ENCODE data around the gene RELN. TPM values are rescaled to one million over a fixed set of nuclear protein-coding genes. Genes with fewer than 3 reads are reported as not detected.

Gene RELN
- total RNA-seq, 1 experiment from 2014 or later = 0.20 TPM

- POLR2A ChIA-PET = no interaction called here
Measured at GRCh38 chr7:103879928-103880600, 109.4 kb downstream of the RELN start.

GRCh38 chr7:103879411-103879810 is 110.0 kb downstream of the RELN start:
- H3K4me2 ChIP-seq (ENCODE audit: low read length) = no peak overlapping the region
- no peak overlapping the region for H3K27ac ChIP-seq (ENCODE audit: low read depth, low read length)
- DNase-seq (ENCODE audit: low read depth, low spot score) (no peak), ATAC-seq (no peak)
- ChIA-PET RAD21 (ENCODE audit: low non-redundant PET in 1 of 2, low total read pairs in 2 of 2, uncharacterized antibody in 2 of 2, unreplicated experiment in 2 of 2) (no interaction called here), CTCF (no interaction called here), POLR2A (no interaction called here)
- no peaks in the 10 kb centered on the region for H3K9me3 ChIP-seq (ENCODE audit: control insufficient read depth in 1 of 2, insufficient read depth in 1 of 2, low read depth in 1 of 2, low read length in 2 of 2)
- intact Hi-C loops (cut with micrococcal nuclease) = no loop called here
- no peaks in the 10 kb centered on the region for H3K79me2 ChIP-seq (ENCODE audit: insufficient read depth, low read length)
- H3K9ac ChIP-seq (ENCODE audit: low read length) = no peak overlapping the region
- H3K4me1 ChIP-seq (ENCODE audit: control insufficient read depth in 1 of 2, insufficient read depth in 2 of 2, low read length in 2 of 2) = no peaks in the 10 kb centered on the region
- H4K20me1 ChIP-seq (ENCODE audit: insufficient read depth) = no peaks in the 10 kb centered on the region
- peaks cover 12% of the 10 kb centered on the region; the same call in 1 of the 2 replicates for H3K27me3 ChIP-seq (ENCODE audit: insufficient read depth, low read length)
- no peaks in the 10 kb centered on the region for H3K9me2 ChIP-seq (ENCODE audit: insufficient read depth)
- H3K36me3 ChIP-seq (ENCODE audit: control insufficient read depth in 1 of 2, insufficient read depth in 2 of 2, low read length in 2 of 2) = no peaks in the 10 kb centered on the region
- no peak overlapping the region for H3K4me3 ChIP-seq (replicated peaks in 1 of 2; ENCODE audit: low read depth in 1 of 2, low read length in 2 of 2)
- H2AFZ ChIP-seq (ENCODE audit: low read depth, low read length, poor library complexity, severe bottlenecking) = no peak overlapping the region
- BruUV-seq (replicated peaks) = no TSS peak
- TF ChIP-seq SP1 (IDR thresholded peaks at IDR 0.05; ENCODE audit: low read depth) (no peak), EZH2phosphoT487 (IDR thresholded peaks at IDR 0.05; ENCODE audit: borderline replicate concordance) (no peak), RAD21 (IDR thresholded peaks at IDR 0.05; ENCODE audit: low read depth) (no peak), TCF7L2 (IDR thresholded peaks at IDR 0.05; ENCODE audit: borderline replicate concordance, extremely low read depth, insufficient read depth, insufficient read length) (no peak), POLR2AphosphoS5 (IDR thresholded peaks at IDR 0.05; ENCODE audit: low read depth, low read length) (no peak), ZNF274 (IDR thresholded peaks at IDR 0.05; ENCODE audit: low read depth, low read length) (no peak), SIN3A (IDR thresholded peaks at IDR 0.05; ENCODE audit: low read depth) (no peak), CEBPB (IDR thresholded peaks at IDR 0.05; ENCODE audit: low read depth) (no peak), CBX3 (IDR thresholded peaks at IDR 0.05; ENCODE audit: low read depth) (no peak), JUND (IDR thresholded peaks at IDR 0.05) (no peak), ATF3 (IDR thresholded peaks at IDR 0.05) (no peak), FOSL1 (IDR thresholded peaks at IDR 0.05; ENCODE audit: low read depth) (no peak), MAX (IDR thresholded peaks at IDR 0.05) (no peak), ELF1 (IDR thresholded peaks at IDR 0.05; ENCODE audit: borderline replicate concordance, low read depth) (no peak), REST (IDR thresholded peaks at IDR 0.05; ENCODE audit: low read depth) (no peak), EGR1 (IDR thresholded peaks at IDR 0.05; ENCODE audit: low read depth) (no peak)

More at GRCh38 chr7:103879928-103880600, 109.4 kb downstream of the RELN start:
- ChIA-PET RAD21 (ENCODE audit: low non-redundant PET in 1 of 2, low total read pairs in 2 of 2, uncharacterized antibody in 2 of 2, unreplicated experiment in 2 of 2) (no interaction called here), CTCF (no interaction called here)
- no peaks in the 10 kb centered on the region for H4K20me1 ChIP-seq (ENCODE audit: insufficient read depth)
- H3K27me3 ChIP-seq (ENCODE audit: insufficient read depth, low read length) = peaks cover 12% of the 10 kb centered on the region; the same call in 1 of the 2 replicates
- H2AFZ ChIP-seq (ENCODE audit: low read depth, low read length, poor library complexity, severe bottlenecking) = no peak overlapping the region
- BruUV-seq (replicated peaks) = no TSS peak
- H3K9me2 ChIP-seq (ENCODE audit: insufficient read depth) = no peaks in the 10 kb centered on the region
- H3K4me2 ChIP-seq (ENCODE audit: low read length) = no peak overlapping the region
- TF ChIP-seq POLR2A (IDR thresholded peaks at IDR 0.05; ENCODE audit: borderline replicate concordance, extremely low read depth, insufficient read depth, insufficient read length) = no peak
- TF ChIP-seq EZH2 (IDR thresholded peaks at IDR 0.05) = no peak
- no peak for TF ChIP-seq CBX3 (IDR thresholded peaks at IDR 0.05; ENCODE audit: low read depth)
- no peak for TF ChIP-seq YY1 (IDR thresholded peaks at IDR 0.05; ENCODE audit: extremely low read depth, insufficient replicate concordance, low read depth, low read length)
- TF ChIP-seq EGR1 (IDR thresholded peaks at IDR 0.05; ENCODE audit: low read depth) = no peak
- TF ChIP-seq CEBPB (IDR thresholded peaks at IDR 0.05; ENCODE audit: low read depth) = no peak
- no peak for TF ChIP-seq TCF7L2 (IDR thresholded peaks at IDR 0.05; ENCODE audit: borderline replicate concordance, extremely low read depth, insufficient read depth, insufficient read length)
- no peak for TF ChIP-seq RAD21 (IDR thresholded peaks at IDR 0.05; ENCODE audit: low read depth)
- no peak for TF ChIP-seq ELF1 (IDR thresholded peaks at IDR 0.05; ENCODE audit: borderline replicate concordance, low read depth)
- no peak overlapping the region for H3K9ac ChIP-seq (ENCODE audit: low read length)
- H3K27ac ChIP-seq (ENCODE audit: low read depth, low read length) = no peak overlapping the region
- no peaks in the 10 kb centered on the region for H3K36me3 ChIP-seq (ENCODE audit: control insufficient read depth in 1 of 2, insufficient read depth in 2 of 2, low read length in 2 of 2)
- ATAC-seq = no peak
- intact Hi-C loops (cut with micrococcal nuclease) = no loop called here
- no peak overlapping the region for H3K4me3 ChIP-seq (replicated peaks in 1 of 2; ENCODE audit: low read depth in 1 of 2, low read length in 2 of 2)
- no peaks in the 10 kb centered on the region for H3K79me2 ChIP-seq (ENCODE audit: insufficient read depth, low read length)
- H3K9me3 ChIP-seq (ENCODE audit: control insufficient read depth in 1 of 2, insufficient read depth in 1 of 2, low read depth in 1 of 2, low read length in 2 of 2) = no peaks in the 10 kb centered on the region
- no peaks in the 10 kb centered on the region for H3K4me1 ChIP-seq (ENCODE audit: control insufficient read depth in 1 of 2, insufficient read depth in 2 of 2, low read length in 2 of 2)
- no peak for DNase-seq (ENCODE audit: low read depth, low spot score)

Data from HCT116 (cell line).